Stimulated activated CD8-positive, alpha-beta memory T cell treated with anti-CD3 and anti-CD28 coated beads, Interleukin-7, amount 100 ng/mL, for 4 hours (primary cell): ENCODE measurements around the gene SLFNL1.

Source experiments
- DNase-seq, 2 donors: peaks; one replicate each; pipeline ENCODE4 v3.0.0-alpha.2; 2020; ENCODE audit warnings: low read depth in 2 of 2

SLFNL1 gene

GRCh38 chr1:41021526-41022308, at the start of gene SLFNL1:
SLFNL1 (minus strand) TSS chr1:41021725; CDS start chr1:41020660, 1,065 bp downstream.
- DNase-seq, result no peak

- no peak for DNase-seq
Measured at GRCh38 chr1:41056907-41057306, 35.4 kb upstream of the SLFNL1 start.

GRCh38 chr1:41053316-41053715, 31.8 kb upstream of the SLFNL1 start:
- DNase-seq, result no peak

GRCh38 chr1:41051022-41051421, 29.5 kb upstream of the SLFNL1 start:
- DNase-seq, result no peak

- no peak for DNase-seq
Measured at GRCh38 chr1:41048540-41048939, 27.0 kb upstream of the SLFNL1 start.

GRCh38 chr1:41046347-41046775, 24.8 kb upstream of the SLFNL1 start:
- no peak for DNase-seq

- no peak for DNase-seq
Measured at GRCh38 chr1:41045740-41046139, 24.2 kb upstream of the SLFNL1 start.

GRCh38 chr1:41044187-41044586, 22.7 kb upstream of the SLFNL1 start:
- DNase-seq, result no peak

- no peak for DNase-seq
Measured at GRCh38 chr1:41041614-41042270, 20.2 kb upstream of the SLFNL1 start.

GRCh38 chr1:41038110-41038509, 16.6 kb upstream of the SLFNL1 start:
- no peak for DNase-seq

- no peak for DNase-seq
Measured at GRCh38 chr1:41037116-41037903, 15.8 kb upstream of the SLFNL1 start.

GRCh38 chr1:41033272-41033671, 11.7 kb upstream of the SLFNL1 start:
- no peak for DNase-seq

- no peak for DNase-seq
Measured at GRCh38 chr1:41032147-41032546, 10.6 kb upstream of the SLFNL1 start.

GRCh38 chr1:41030872-41031616, 9.5 kb upstream of the SLFNL1 start:
- no peak for DNase-seq

GRCh38 chr1:41028034-41028642, 6.6 kb upstream of the SLFNL1 start:
- DNase-seq, result no peak

- DNase-seq, result no peak
Measured at GRCh38 chr1:41025979-41026819, 4.7 kb upstream of the SLFNL1 start.

- DNase-seq, result no peak
Measured at GRCh38 chr1:41024953-41025352, 3.4 kb upstream of the SLFNL1 start.

GRCh38 chr1:41023279-41023990, 1.9 kb upstream of the SLFNL1 start:
- no peak for DNase-seq

GRCh38 chr1:41022424-41022823, 899 bp upstream of the SLFNL1 start:
- DNase-seq, result no peak

GRCh38 chr1:41020654-41021053, 871 bp downstream of the SLFNL1 start:
- DNase-seq, result no peak
